H1 (cell line): ENCODE results near the gene FAM83F. TPM values are rescaled to one million over a fixed set of nuclear protein-coding genes. Genes with fewer than 3 reads are reported as not detected.

ENCODE experiments used
- CTCF ChIA-PET: fragments of 300-600 bp; sonication (Branson Sonifier 250); formaldehyde crosslinking; loops from one replicate; lab custom pipeline; 2021; ENCODE audit not compliant: partially characterized antibody; lab: Charles Lee
- POLR2A ChIA-PET: fragments of 300-600 bp; sonication (Branson Sonifier 250); formaldehyde crosslinking; loops from one replicate; lab custom pipeline; 2021; ENCODE audit warnings: inconsistent platforms; ENCODE audit not compliant: partially characterized antibody; lab: Charles Lee
- DNase-seq, 2 experiments: peaks; one replicate each; pipeline versions ENCODE4 v3.0.0 to v3.0.0-alpha.2; 2010 to 2022; ENCODE audit warnings: low spot score in 2 of 2, low read depth in 1 of 2, mixed read lengths in 1 of 2
- FAIRE-seq: peaks from 2 replicates; lab custom pipeline; 2011; peaks lifted over from hg19 to GRCh38; lab: Jason Lieb, UNC
- H2AFZ ChIP-seq: 2 replicates; pipeline ENCODE4 v1.8.1; 2012; ENCODE audit warnings: low read length, inconsistent platforms
- H2AK5ac ChIP-seq: 2 replicates; pipeline ENCODE4 v1.6.1; 2013; ENCODE audit warnings: low read depth, low read length
- H2BK120ac ChIP-seq: replicated peaks from 2 replicates; pipeline ENCODE3; 2013; ENCODE audit warnings: low read depth, low read length, inconsistent platforms
- H2BK12ac ChIP-seq: 2 replicates; pipeline ENCODE4 v1.6.1; 2013; ENCODE audit warnings: low read depth, low read length
- H2BK15ac ChIP-seq: 2 replicates; pipeline ENCODE4 v1.6.1; 2013; ENCODE audit warnings: low read length
- H2BK20ac ChIP-seq: 2 replicates; pipeline ENCODE4 v1.6.1; 2013; ENCODE audit warnings: low read length
- H2BK5ac ChIP-seq: 2 replicates; pipeline ENCODE4 v1.6.1; 2013; ENCODE audit warnings: low read depth, low read length
- H3K14ac ChIP-seq: 2 replicates; pipeline ENCODE4 v1.6.1; 2013; ENCODE audit warnings: inconsistent platforms; ENCODE audit not compliant: insufficient read length
- H3K18ac ChIP-seq: 2 replicates; pipeline ENCODE4 v1.6.1; 2013; ENCODE audit warnings: low read length; ENCODE audit errors: extremely low read depth
- H3K23ac ChIP-seq: 2 replicates; pipeline ENCODE4 v1.6.1; 2013; ENCODE audit warnings: inconsistent platforms; ENCODE audit not compliant: insufficient read length
- H3K23me2 ChIP-seq: 2 replicates; pipeline ENCODE4 v1.6.1; 2013; ENCODE audit warnings: low read depth, low read length
- H3K27ac ChIP-seq: 2 replicates; pipeline ENCODE4 v1.6.1; 2011; ENCODE audit warnings: low read depth, low read length, inconsistent platforms
- H3K27me3 ChIP-seq, 4 experiments: replicated peaks in 1 of 4; 1 replicate in 1 of 4; 2 replicates in 3 of 4; pipeline versions ENCODE4 v1.6.1 to v1.8.1; 2011 to 2013; ENCODE audit warnings: low read length in 3 of 4, mild to moderate bottlenecking in 3 of 4, inconsistent platforms in 2 of 4, mixed read lengths in 2 of 4, moderate library complexity in 1 of 4; ENCODE audit not compliant: control insufficient read depth in 3 of 4, insufficient read depth in 3 of 4; ENCODE audit errors: extremely low read depth in 1 of 4
- H3K36me3 ChIP-seq, 4 experiments: 2 replicates each; pipeline versions ENCODE4 v1.6.1 to v1.8.1; 2011 to 2013; ENCODE audit warnings: mild to moderate bottlenecking in 4 of 4, low read length in 3 of 4, moderate library complexity in 2 of 4, control low read depth in 1 of 4, inconsistent platforms in 1 of 4; ENCODE audit not compliant: insufficient read depth in 4 of 4, control insufficient read depth in 2 of 4
- H3K4ac ChIP-seq: replicated peaks from 2 replicates; pipeline ENCODE3; 2013; ENCODE audit warnings: low read length, low read depth, mixed read lengths, inconsistent platforms; ENCODE audit not compliant: insufficient read length
- H3K4me1 ChIP-seq, 4 experiments: replicated peaks in 1 of 4; 1 replicate in 1 of 4; 2 replicates in 3 of 4; pipeline versions ENCODE4 v1.6.1 to v1.8.1; 2011 to 2013; ENCODE audit warnings: low read length in 3 of 4, inconsistent platforms in 2 of 4, mixed read lengths in 1 of 4; ENCODE audit not compliant: insufficient read depth in 4 of 4, control insufficient read depth in 3 of 4
- H3K4me2 ChIP-seq, 2 experiments: 2 replicates each; pipeline versions ENCODE4 v1.6.1 to v1.8.1; 2011 to 2013; ENCODE audit warnings: low read depth in 2 of 2, low read length in 2 of 2, control low read depth in 1 of 2, inconsistent platforms in 1 of 2, mild to moderate bottlenecking in 1 of 2; ENCODE audit not compliant: insufficient read depth in 1 of 2
- H3K4me3 ChIP-seq, 4 experiments: fragments of 200-600, 300-600 bp in 1 of 4; sonication (generic), shearing (Covaris generic), sonication (Bioruptor Twin) in 1 of 4; 2 replicates each; pipeline versions ENCODE4 v1.5.1 to v1.8.1; 2011 to 2016; ENCODE audit warnings: low read length in 4 of 4, low read depth in 3 of 4, control low read depth in 2 of 4, inconsistent platforms in 2 of 4, mild to moderate bottlenecking in 2 of 4, mixed read lengths in 1 of 4, moderate library complexity in 1 of 4; ENCODE audit not compliant: insufficient read depth in 2 of 4; ENCODE audit errors: extremely low read depth in 1 of 4
- H3K56ac ChIP-seq: replicated peaks from 2 replicates; pipeline ENCODE3; 2013; ENCODE audit warnings: low read depth, mild to moderate bottlenecking, mixed read lengths, low read length, inconsistent platforms; ENCODE audit not compliant: insufficient read length
- H3K79me1 ChIP-seq: 2 replicates; pipeline ENCODE4 v1.6.1; 2013; ENCODE audit warnings: low read depth, low read length, control low read depth
- H3K79me2 ChIP-seq, 2 experiments: 2 replicates each; pipeline versions ENCODE4 v1.6.1 to v1.8.1; 2012 to 2013; ENCODE audit warnings: low read length in 2 of 2, mild to moderate bottlenecking in 2 of 2, inconsistent platforms in 1 of 2; ENCODE audit not compliant: insufficient read depth in 2 of 2, control insufficient read depth in 1 of 2
- H3K9ac ChIP-seq, 4 experiments: replicated peaks in 1 of 4; 1 replicate in 1 of 4; 2 replicates in 3 of 4; pipeline versions ENCODE4 v1.6.1 to v1.8.1; 2011 to 2013; ENCODE audit warnings: low read depth in 3 of 4, low read length in 3 of 4, control low read depth in 2 of 4, mild to moderate bottlenecking in 2 of 4, moderate library complexity in 2 of 4, inconsistent platforms in 1 of 4; ENCODE audit errors: extremely low read depth in 1 of 4
- H3K9me3 ChIP-seq, 2 experiments: 2 replicates each; pipeline versions ENCODE4 v1.6.1 to v1.8.1; 2012 to 2013; ENCODE audit warnings: mild to moderate bottlenecking in 2 of 2, moderate library complexity in 2 of 2, control low read depth in 1 of 2, inconsistent platforms in 1 of 2, low read depth in 1 of 2, low read length in 1 of 2, mixed read lengths in 1 of 2; ENCODE audit not compliant: insufficient read depth in 2 of 2
- H4K20me1 ChIP-seq, 2 experiments: replicated peaks in 1 of 2; 2 replicates each; pipeline versions ENCODE3 to v1.8.1; 2011 to 2013; ENCODE audit warnings: inconsistent platforms in 2 of 2, low read length in 2 of 2, mild to moderate bottlenecking in 1 of 2; ENCODE audit not compliant: insufficient read depth in 2 of 2, control insufficient read depth in 1 of 2
- H4K5ac ChIP-seq: 2 replicates; pipeline ENCODE4 v1.6.1; 2013; ENCODE audit warnings: low read length, low read depth, mixed read lengths, inconsistent platforms; ENCODE audit not compliant: insufficient read length
- H4K8ac ChIP-seq: 2 replicates; pipeline ENCODE4 v1.8.0; 2013; ENCODE audit warnings: mild to moderate bottlenecking, moderate library complexity, low read length, inconsistent platforms; ENCODE audit not compliant: insufficient read depth; ENCODE audit errors: extremely low read depth
- H4K91ac ChIP-seq: replicated peaks from 2 replicates; pipeline ENCODE3; 2013; ENCODE audit warnings: low read length, mixed read lengths, inconsistent platforms; ENCODE audit not compliant: insufficient read length
- BRCA1 ChIP-seq: IDR thresholded peaks from 2 replicates; pipeline ENCODE4 v1.6.1; 2012; ENCODE audit warnings: low read depth, low read length, improper control_type of control experiment
- CHD1 ChIP-seq: IDR thresholded peaks from 2 replicates; pipeline ENCODE4 v1.6.1; 2012; ENCODE audit warnings: low read depth, low read length, improper control_type of control experiment
- FOSL1 ChIP-seq: IDR thresholded peaks from 2 replicates; pipeline ENCODE4 v1.6.1; 2011; ENCODE audit warnings: mild to moderate bottlenecking, low read depth, low read length, moderate library complexity; ENCODE audit not compliant: insufficient read depth
- POLR2A ChIP-seq, 2 experiments: IDR thresholded peaks; 1 replicate in 1 of 2; 2 replicates in 1 of 2; pipeline ENCODE4 v1.6.1; 2011; ENCODE audit warnings: low read depth in 2 of 2, low read length in 2 of 2, mild to moderate bottlenecking in 2 of 2; ENCODE audit errors: control extremely low read depth in 1 of 2
- RAD21 ChIP-seq, 2 experiments: IDR thresholded peaks in 1 of 2; conservative IDR thresholded peaks in 1 of 2; 2 replicates each; pipeline ENCODE4 v1.6.1; 2011; ENCODE audit warnings: low read depth in 2 of 2, low read length in 2 of 2, improper control_type of control experiment in 1 of 2, inconsistent platforms in 1 of 2, mild to moderate bottlenecking in 1 of 2, moderate library complexity in 1 of 2
- RBBP5 ChIP-seq: IDR thresholded peaks from 2 replicates; pipeline ENCODE4 v1.7.1; 2012; ENCODE audit warnings: low read depth, mild to moderate bottlenecking, inconsistent platforms, low read length, moderate library complexity, borderline replicate concordance
- SP1 ChIP-seq: IDR thresholded peaks from 2 replicates; pipeline ENCODE4 v1.6.1; 2011; ENCODE audit warnings: low read depth, low read length
- TAF7 ChIP-seq: optimal IDR thresholded peaks from 2 replicates; pipeline ENCODE3; 2011; ENCODE audit warnings: low read depth, mild to moderate bottlenecking, inconsistent platforms, low read length, moderate library complexity, borderline replicate concordance
- TBP ChIP-seq: IDR thresholded peaks from 2 replicates; pipeline ENCODE4 v1.6.1; 2011; ENCODE audit warnings: low read depth, low read length, improper control_type of control experiment
- WGBS, 2 experiments: shearing (Covaris generic) in 1 of 2; methylation state at CpG; one replicate each; pipeline versions ENCODE4 v1.1.6 to v1.1.7; 2013 to 2015; ENCODE audit warnings: low lambda C conversion rate in 2 of 2, mixed read lengths in 2 of 2, inconsistent platforms in 1 of 2, low coverage in 1 of 2, missing lambda C conversion rate in 1 of 2; ENCODE audit not compliant: insufficient replicate concordance in 2 of 2, insufficient coverage in 1 of 2, insufficient read length in 1 of 2; ENCODE audit errors: extremely low coverage in 1 of 2, missing lambda C conversion rate in 1 of 2; 5-methylcytosine and 5-hydroxymethylcytosine counted together
- polyA plus RNA-seq, 7 experiments: library from polyadenylated mRNA; depleted of rRNA in 3 of 7; stranded (reverse) in 5 of 7; unstranded in 2 of 7; fragments of >200 nt in 5 of 7; fragments of 200-250 nt in 2 of 7; gene quantifications; 1 replicate in 5 of 7; 2 replicates in 1 of 7; 4 replicates in 1 of 7; pipeline versions ENCODE4 v1.2.1 to v1.2.3, GENCODE V29; 2011 to 2013; ENCODE audit warnings: missing spikeins in 2 of 7, mixed read lengths in 2 of 7
- total RNA-seq: library from RNA; stranded (reverse); fragmentation: NEBNext Ultra II Directional; extraction: Animal tissue kit (Norgen Biotek cat#: 25700); gene quantifications from 2 replicates; pipeline ENCODE4 v1.2.1, GENCODE V29; 2021
- TF ChIP-seq, protein P1 (sequence below): IDR thresholded peaks from 2 replicates; pipeline ENCODE4 v1.6.1; 2012; ENCODE audit warnings: inconsistent platforms

Gene FAM83F
- total and polyA plus RNA-seq, 2 of the 8 experiments (the other 6 are each of a cell fraction or from before 2014, with no cell fraction given) = 8.6 to 18.9 TPM

DNA sequence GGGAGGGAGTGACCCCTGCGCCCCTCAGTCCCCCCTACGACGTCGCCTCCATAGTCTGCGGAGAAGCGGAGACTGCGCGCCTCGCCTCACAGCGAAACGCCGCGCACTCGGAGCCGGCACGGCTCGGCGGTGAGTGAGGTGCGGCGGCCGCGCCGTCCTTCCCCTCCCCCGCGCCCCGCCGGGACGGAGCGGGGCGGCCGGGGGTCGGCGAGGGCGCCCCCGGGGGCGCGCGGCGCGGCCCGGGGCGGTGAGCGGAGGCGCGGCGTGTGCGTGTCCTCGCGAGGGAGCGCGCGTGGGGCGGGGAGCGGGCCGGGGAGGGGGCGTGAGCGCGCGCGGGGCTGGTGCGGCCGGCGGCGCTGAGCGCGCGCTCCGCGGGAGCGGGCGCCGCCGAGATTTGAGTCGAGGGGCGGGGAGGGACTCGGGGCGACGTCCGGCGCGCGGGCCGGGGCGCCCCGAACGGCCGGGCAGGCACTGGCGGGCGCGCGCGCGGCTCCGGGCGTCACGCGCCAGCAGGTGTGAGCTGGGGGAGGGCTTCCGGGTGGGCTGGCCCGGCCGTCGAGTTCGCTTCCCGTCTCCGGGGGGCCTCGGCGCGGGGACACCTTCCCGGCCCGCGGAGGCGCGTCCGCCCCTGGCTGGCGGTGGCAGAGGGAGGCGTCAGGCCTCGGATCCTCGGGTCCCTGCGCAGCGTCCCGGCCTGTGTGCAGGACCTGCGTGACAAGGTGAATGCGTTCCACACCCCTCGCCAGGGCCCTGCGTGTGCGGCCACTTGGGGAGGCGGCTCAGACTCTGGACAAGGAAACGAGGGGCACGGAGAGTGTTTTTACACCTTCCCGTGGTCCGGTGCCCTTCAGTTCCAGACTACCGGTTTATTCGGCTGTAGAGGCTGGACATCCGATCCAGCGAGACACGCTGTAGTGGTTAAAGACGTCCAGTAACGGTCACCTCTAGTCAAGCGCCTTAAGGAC, 50.4 kb downstream of the FAM83F start:
- DNase-seq (peak in 1 of 2 experiments; percentile 74), FAIRE-seq (no peak)
- H2BK12ac ChIP-seq = peak overlapping the region; percentile 60; the same call in 1 of the 2 replicates
- peak overlapping the region; percentile 35 for H3K4ac ChIP-seq
- H3K79me2 ChIP-seq = peaks cover 3 to 31% of the 10 kb centered on the region in 2 experiments; a peak in 3 of 4 replicates
- peak overlapping the region; percentile 81 to 93 (median 88) for H3K4me3 ChIP-seq
- H4K8ac ChIP-seq = peak overlapping the region; percentile 95; the same call in 1 of the 2 replicates
- H2BK20ac ChIP-seq = no peak overlapping the region
- H3K9me3 ChIP-seq = no peaks in the 10 kb centered on the region
- peaks cover 0 to 9% of the 10 kb centered on the region in 2 experiments for H4K20me1 ChIP-seq
- H2BK5ac ChIP-seq = peak overlapping the region; percentile 90; the same call in 1 of the 2 replicates
- peak overlapping the region; percentile 56 to 88 for H3K4me2 ChIP-seq
- WGBS, 2 experiments = 2% methylated on average over 55 of the region's 138 CpGs; no CpG with 5 or more reads in 1 of the 2 experiments
- H3K23ac ChIP-seq = no peak overlapping the region
- POLR2A ChIA-PET = interaction anchor here (0.7 to 2.4 kb wide), 21 partner anchors 10 to 524 kb away, joined by 3 to 29 read pairs (median 4); partner anchors contain the start of genes FAM83F and TNRC6B
- H2BK120ac ChIP-seq = peak overlapping the region; percentile 65
- H3K27me3 ChIP-seq = peaks cover 0 to 4% (median 2%) of the 10 kb centered on the region in 4 experiments; a peak in 2 of 7 replicates
- no peak overlapping the region for H2BK15ac ChIP-seq
- H3K27ac ChIP-seq = peak overlapping the region; percentile 94
- H4K91ac ChIP-seq = no peak overlapping the region
- peak overlapping the region; percentile 77 for H4K5ac ChIP-seq
- H3K18ac ChIP-seq = peak overlapping the region; percentile 78
- H3K56ac ChIP-seq = peak overlapping the region; percentile 60
- H3K14ac ChIP-seq = no peak overlapping the region
- H3K23me2 ChIP-seq = peaks cover 7% of the 10 kb centered on the region
- H3K9ac ChIP-seq = peak overlapping the region; percentile 78 to 90 (median 84)
- H2AK5ac ChIP-seq = no peak overlapping the region
- CTCF ChIA-PET = interaction anchor here (0.7 to 2.3 kb wide), 4 partner anchors 10 to 119 kb away, joined by 3 to 10 read pairs (median 4); no protein-coding TSS in a partner anchor
- no peaks in the 10 kb centered on the region for H3K36me3 ChIP-seq
- peaks cover 2% of the 10 kb centered on the region; the same call in 1 of the 2 replicates for H3K79me1 ChIP-seq
- peaks cover 0 to 7% (median 2%) of the 10 kb centered on the region in 4 experiments; a peak in 3 of 7 replicates for H3K4me1 ChIP-seq
- peak overlapping the region; percentile 60; the same call in 1 of the 2 replicates for H2AFZ ChIP-seq
- no peak for TF ChIP-seq TBP
- TF ChIP-seq FOSL1 = no peak
- no peak for TF ChIP-seq CHD1
- no peak for TF ChIP-seq RAD21 (IDR thresholded peaks at IDR 0.05 in 1 of 2, conservative IDR thresholded peaks at IDR 0.05 in 1 of 2; ENCODE audit: low read depth in 2 of 2, low read length in 2 of 2)
- no peak for TF ChIP-seq SP1
- TF ChIP-seq, protein P1, sequence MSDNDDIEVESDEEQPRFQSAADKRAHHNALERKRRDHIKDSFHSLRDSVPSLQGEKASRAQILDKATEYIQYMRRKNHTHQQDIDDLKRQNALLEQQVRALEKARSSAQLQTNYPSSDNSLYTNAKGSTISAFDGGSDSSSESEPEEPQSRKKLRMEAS = peak; percentile 20; the same call in 1 of the 2 replicates
- no peak for TF ChIP-seq BRCA1
- no peak for TF ChIP-seq TAF7
- peak; percentile 52 for TF ChIP-seq RBBP5
- peak in 1 of 2 experiments; percentile 35; a peak in 1 of 3 replicates for TF ChIP-seq POLR2A (IDR thresholded peaks at IDR 0.05; ENCODE audit: control extremely low read depth in 1 of 2, low read depth in 2 of 2, low read length in 2 of 2)
